Activated naive CD4-positive, alpha-beta T cell treated with anti-CD3 and anti-CD28 coated beads for 36 hours (primary cell): ENCODE measurements around the gene SLC22A5. TPM values are rescaled to one million over a fixed set of nuclear protein-coding genes. Genes with fewer than 3 reads are reported as not detected.

Experiments used
- CTCF ChIA-PET: fragments of 350-600 bp; sonication (Branson Sonifier 250); formaldehyde crosslinking; loops from one replicate; lab custom pipeline; 2021; ENCODE audit warnings: antibody characterized with exemption; lab: Charles Lee
- DNase-seq: peaks from one replicate; pipeline ENCODE4 v3.0.0-alpha.2; 2020
- H3K27ac Mint-ChIP-seq: one replicate; pipeline ENCODE4 v1.8.0; 2021; ENCODE audit warnings: mild to moderate bottlenecking, mixed read lengths
- H3K27me3 Mint-ChIP-seq: one replicate; pipeline ENCODE4 v1.8.0; 2021; ENCODE audit warnings: low read depth, mixed read lengths
- H3K36me3 Mint-ChIP-seq: one replicate; pipeline ENCODE4 v1.8.0; 2021; ENCODE audit warnings: low read depth, mixed read lengths
- H3K4me1 Mint-ChIP-seq: one replicate; pipeline ENCODE4 v1.8.0; 2021; ENCODE audit warnings: low read depth, mixed read lengths
- H3K4me3 Mint-ChIP-seq: one replicate; pipeline ENCODE4 v1.8.0; 2021; ENCODE audit warnings: mild to moderate bottlenecking, moderate library complexity, mixed read lengths
- H3K9me3 Mint-ChIP-seq: one replicate; pipeline ENCODE4 v1.8.0; 2021; ENCODE audit warnings: mixed read lengths
- intact Hi-C: fragments of 100-400 bp; cut with micrococcal nuclease; formaldehyde crosslinking; loops from one replicate; pipeline ENCODE4 v1.15.1; 2023
- total RNA-seq, 2 experiments: library from RNA; stranded (reverse); gene quantifications; one replicate each; pipeline ENCODE4 v1.2.3, GENCODE V29; 2021

SLC22A5 gene
- total RNA-seq, 2 experiments from 2014 or later = 3.1 to 3.6 TPM

DNA sequence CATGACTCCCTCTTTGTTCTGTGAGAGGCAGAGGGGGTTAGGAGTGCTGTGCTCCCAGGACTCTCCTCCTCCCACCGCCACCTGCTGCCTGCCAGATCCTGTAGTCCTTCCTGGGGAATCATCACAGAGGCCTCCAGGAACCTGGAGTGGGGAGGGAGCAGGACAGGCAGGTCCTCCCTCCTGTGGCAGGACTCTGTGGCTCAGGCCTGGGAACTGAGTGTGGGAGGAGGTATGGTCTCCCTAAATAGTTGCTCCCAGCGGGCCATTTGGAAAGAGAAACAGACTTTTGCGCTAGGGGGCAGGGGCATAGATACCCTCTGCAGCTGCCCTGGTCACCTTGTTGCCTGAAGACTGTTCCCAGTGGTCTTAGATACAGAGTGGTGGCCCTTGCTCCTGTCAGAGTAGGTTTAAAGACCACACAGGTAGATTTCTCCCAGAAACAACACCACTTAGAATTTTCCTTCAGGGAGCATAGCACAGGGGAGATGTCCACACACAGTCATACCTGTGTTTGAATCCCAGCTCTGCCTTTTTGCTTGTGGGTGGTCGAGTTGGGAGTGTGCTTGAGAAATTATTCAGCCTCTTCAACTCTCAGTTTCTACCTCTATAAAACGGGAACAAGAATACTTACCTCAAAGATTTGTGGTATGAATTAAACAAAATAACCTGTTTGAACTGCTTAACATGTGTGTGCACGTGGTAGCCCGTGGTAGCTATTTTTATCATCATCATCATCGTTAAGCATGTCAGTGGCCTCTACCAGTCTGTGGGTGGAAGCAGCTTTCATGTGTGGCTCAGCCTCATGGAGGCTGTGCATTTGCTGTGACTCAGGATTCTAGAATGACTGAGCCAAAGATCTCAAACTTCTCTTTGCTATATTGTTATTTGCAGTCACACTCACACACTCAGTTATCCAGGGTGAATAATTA, 55.8 kb downstream of the SLC22A5 start:
- no peaks in the 10 kb centered on the region for H3K9me3 Mint-ChIP-seq

DNA sequence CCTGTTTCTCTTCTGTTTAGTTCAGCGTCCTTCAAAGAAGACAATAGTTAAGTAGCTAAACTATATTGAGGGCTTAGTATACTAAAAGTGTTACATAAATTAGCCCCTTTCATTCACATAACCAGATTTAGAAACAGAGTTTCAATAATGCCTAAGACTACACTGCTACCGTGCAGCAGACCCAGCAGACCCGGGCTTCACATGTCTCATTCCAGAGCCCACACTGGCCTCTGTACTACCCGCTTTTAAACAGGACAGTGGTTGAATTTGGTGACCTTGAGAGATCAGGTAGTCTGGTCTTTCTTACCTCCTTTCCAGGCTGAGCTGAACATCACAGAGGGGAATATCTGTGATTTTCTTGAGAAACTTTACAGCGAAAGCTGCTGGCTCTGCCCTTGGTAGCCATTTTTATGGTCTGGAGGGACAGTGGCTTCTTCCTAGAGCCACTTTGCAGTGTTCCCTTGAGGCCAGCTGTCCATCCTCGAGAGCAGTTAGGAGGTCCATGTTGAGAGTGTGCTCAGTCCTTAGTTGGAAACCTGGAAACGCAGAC, 56.5 kb downstream of the SLC22A5 start:
- Mint-ChIP-seq H3K9me3 (no peaks in the 10 kb centered on the region), H3K4me3 (peak overlapping the region; percentile 46), H3K4me1 (peaks cover 95% of the 10 kb centered on the region), H3K27me3 (no peaks in the 10 kb centered on the region), H3K36me3 (peaks cover 12% of the 10 kb centered on the region), H3K27ac (peak overlapping the region; percentile 95)
- DNase-seq = no peak
- intact Hi-C loops = loop anchor here (1.0 to 10.0 kb wide), 11 partner anchors 11 to 1689 kb away; partner anchors contain the start of genes IRF1, RAPGEF6, SLC22A4 and TCF7
- CTCF ChIA-PET = interaction anchor here (0.7 to 7.9 kb wide), 16 partner anchors 9 to 101 kb away, joined by 3 to 76 read pairs (median 6); partner anchors contain the start of gene IRF1

More for the DNA sequence above, 55.8 kb downstream of the SLC22A5 start:
- DNase-seq = peak; percentile 91
- H3K4me3 Mint-ChIP-seq = peak overlapping the region; percentile 46
- intact Hi-C loops = loop anchor here (1.0 to 10.0 kb wide), 11 partner anchors 12 to 1690 kb away; partner anchors contain the start of genes IRF1, RAPGEF6, SLC22A4 and TCF7
- peaks cover 95% of the 10 kb centered on the region for H3K4me1 Mint-ChIP-seq
- peak overlapping the region; percentile 95 for H3K27ac Mint-ChIP-seq
- CTCF ChIA-PET = interaction anchor here (0.7 to 7.9 kb wide), 12 partner anchors 11 to 102 kb away, joined by 3 to 76 read pairs (median 8); partner anchors contain the start of gene IRF1
- peaks cover 14% of the 10 kb centered on the region for H3K36me3 Mint-ChIP-seq
- H3K27me3 Mint-ChIP-seq = no peaks in the 10 kb centered on the region

DNA sequence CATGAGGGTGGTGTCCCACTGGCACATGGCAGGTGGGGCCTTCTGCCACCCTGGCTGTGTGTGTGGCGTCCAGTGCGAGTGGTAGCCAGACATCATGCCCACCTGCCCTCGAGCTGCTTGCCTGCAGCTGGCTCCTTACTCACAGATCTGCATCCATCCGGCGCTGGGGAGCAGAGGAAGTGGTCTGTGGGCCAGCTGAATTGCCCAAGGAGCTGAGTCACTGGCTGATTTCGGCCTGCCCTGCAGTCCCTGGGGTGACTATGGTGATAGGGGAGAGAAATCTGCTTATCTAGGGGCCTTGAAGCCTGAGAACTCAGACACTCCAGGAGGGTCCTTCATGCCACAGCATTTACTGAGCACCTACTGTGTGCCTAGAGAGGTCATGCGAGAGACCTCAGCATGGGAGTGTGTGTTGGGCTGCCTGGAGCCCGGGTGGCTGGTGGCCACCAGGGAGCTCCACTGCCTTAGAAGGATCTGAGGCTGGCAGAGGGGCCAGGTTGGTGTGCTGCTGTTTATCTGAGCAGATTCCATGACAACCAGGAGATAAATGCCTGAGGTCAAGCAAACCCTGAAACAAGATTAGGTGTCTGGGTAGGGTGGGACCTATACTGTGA, 57.1 kb downstream of the SLC22A5 start:
- Mint-ChIP-seq H3K27ac (peak overlapping the region; percentile 95), H3K4me3 (peak overlapping the region; percentile 46), H3K9me3 (no peaks in the 10 kb centered on the region), H3K27me3 (no peaks in the 10 kb centered on the region), H3K4me1 (peaks cover 94% of the 10 kb centered on the region), H3K36me3 (peaks cover 12% of the 10 kb centered on the region)
- peak; percentile 83 for DNase-seq
- CTCF ChIA-PET = interaction anchor here (0.7 to 7.9 kb wide), 19 partner anchors 8 to 100 kb away, joined by 3 to 76 read pairs (median 6); partner anchors contain the start of gene IRF1
- intact Hi-C loops = loop anchor here (5.0 to 10.0 kb wide), 2 partner anchors 789 to 1688 kb away; partner anchors contain the start of genes RAPGEF6 and TCF7

DNA sequence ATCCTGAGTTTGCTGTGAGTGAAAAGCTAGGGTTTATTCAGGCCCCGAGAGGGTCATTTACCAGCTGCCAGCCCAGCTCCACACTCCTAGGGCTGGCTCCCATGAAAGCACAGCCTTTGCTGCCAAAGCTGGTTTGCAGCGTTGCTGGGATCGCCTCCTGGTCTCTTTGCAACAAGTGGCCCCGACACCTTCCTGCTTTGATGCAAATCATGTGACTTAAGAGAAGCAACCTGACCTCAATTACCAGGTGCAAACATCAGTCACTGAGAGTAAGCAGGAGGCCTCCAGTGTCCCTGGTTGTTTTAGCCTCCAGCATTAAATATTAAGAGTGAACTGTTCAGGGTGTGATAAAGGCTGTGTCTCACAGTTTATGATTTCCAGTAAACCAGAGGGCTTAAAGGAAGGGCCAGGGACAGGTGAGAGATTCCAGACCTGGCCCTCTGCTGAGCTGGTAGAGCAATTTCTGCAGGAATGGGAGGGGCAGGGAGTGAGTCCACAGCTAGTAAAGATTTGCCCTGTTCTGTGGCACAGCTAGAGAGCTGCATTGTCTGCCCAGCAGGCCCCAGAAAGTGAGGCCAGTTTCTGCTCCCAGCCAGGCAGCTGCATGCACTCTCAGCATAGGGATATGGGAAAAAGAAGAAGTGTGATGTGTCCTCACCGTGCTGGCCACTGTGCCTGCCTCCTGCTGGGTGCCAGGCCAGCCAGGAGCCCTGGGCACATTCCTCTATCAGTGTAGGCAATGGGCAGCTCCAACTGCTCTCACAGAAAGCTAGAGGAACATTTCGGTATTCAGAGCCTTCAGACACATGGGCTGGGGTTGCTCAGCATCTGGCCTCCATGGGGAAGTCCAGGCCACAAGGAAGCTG, 58.0 kb downstream of the SLC22A5 start:
- H3K27me3 Mint-ChIP-seq = no peaks in the 10 kb centered on the region
- peak overlapping the region; percentile 53 for H3K4me3 Mint-ChIP-seq
- H3K27ac Mint-ChIP-seq = peak overlapping the region; percentile 95
- peaks cover 95% of the 10 kb centered on the region for H3K4me1 Mint-ChIP-seq
- peak; percentile 78 for DNase-seq
- H3K9me3 Mint-ChIP-seq = no peaks in the 10 kb centered on the region
- peaks cover 11% of the 10 kb centered on the region for H3K36me3 Mint-ChIP-seq
- intact Hi-C loops = loop anchor here (5.0 to 10.0 kb wide), 2 partner anchors 790 to 1687 kb away; partner anchors contain the start of genes RAPGEF6 and TCF7
- CTCF ChIA-PET = interaction anchor here (0.7 to 7.9 kb wide), 17 partner anchors 8 to 70 kb away, joined by 3 to 76 read pairs (median 6); partner anchors contain the start of gene IRF1

DNA sequence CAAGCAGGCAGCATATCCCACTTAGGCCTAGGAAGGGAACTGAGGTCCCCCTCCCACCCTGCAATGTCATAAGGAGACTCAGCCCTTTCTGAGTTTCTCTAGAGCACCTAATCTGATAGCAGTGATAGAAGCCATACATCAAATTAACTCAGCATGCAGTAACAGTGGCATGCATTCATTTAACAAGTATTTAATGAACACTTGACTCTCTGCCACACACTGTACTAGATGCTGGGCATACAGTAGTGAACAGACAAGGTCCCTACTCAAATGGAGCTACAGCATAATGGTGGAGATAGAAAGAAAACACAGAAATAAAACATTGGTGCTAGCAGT, 58.6 kb downstream of the SLC22A5 start:
- Mint-ChIP-seq H3K27ac (peak overlapping the region; percentile 95), H3K36me3 (peaks cover 12% of the 10 kb centered on the region), H3K27me3 (no peaks in the 10 kb centered on the region), H3K9me3 (no peaks in the 10 kb centered on the region), H3K4me1 (peaks cover 95% of the 10 kb centered on the region), H3K4me3 (peak overlapping the region; percentile 53)
- DNase-seq = no peak
- CTCF ChIA-PET = interaction anchor here (0.7 to 7.9 kb wide), 12 partner anchors 8 to 70 kb away, joined by 3 to 76 read pairs (median 8); partner anchors contain the start of gene IRF1
- intact Hi-C loops = loop anchor here (5.0 to 10.0 kb wide), 2 partner anchors 791 to 1687 kb away; partner anchors contain the start of genes RAPGEF6 and TCF7

DNA sequence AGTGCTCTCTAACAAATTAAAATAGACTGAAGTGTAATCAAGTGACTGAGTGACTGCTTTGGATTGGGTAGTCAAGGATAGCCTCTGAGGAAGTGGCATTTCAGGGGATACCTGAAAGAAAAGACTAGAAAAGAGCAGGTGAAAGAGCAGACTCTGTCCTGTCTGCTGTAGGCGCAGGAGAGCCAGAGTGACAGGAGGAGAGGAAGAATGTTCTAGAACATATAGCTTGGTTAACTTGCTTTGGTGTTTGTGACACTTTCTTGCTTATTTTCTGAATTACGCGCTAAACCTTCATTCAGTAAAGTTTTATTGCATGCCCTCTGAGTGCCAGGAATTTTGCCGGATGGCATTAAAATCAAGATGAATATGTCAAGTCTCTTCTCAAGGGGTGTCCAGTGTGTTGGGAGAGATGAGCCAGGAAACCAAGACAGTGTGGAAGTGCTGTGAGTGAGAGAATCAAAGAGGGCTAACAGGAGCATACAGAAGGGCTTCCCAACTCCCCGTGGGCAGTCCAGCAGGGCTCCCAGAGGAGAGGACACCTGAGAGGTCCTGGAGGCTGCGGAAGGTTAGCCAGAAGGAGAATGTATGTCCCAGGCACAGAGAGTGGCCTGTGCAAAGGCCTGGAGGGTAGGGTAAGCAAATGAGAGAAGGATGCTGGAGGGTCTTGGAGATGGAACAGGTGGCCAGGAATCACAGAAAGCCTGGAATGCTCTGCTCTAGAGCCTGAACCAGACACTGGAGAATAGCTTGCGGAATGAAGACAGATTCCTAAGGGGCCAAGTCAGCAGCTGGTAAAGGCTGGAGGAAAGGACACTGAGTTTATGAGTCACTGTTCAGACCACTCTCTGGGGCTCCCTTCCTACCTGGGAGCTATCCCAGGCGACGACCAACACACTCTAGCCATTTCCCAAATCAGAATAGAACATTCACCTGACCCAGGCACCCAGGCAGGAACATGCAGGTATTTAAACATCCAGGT, 59.3 kb downstream of the SLC22A5 start:
- Mint-ChIP-seq H3K27me3 (no peaks in the 10 kb centered on the region), H3K27ac (peak overlapping the region; percentile 95), H3K4me1 (peaks cover 93% of the 10 kb centered on the region), H3K36me3 (peaks cover 12% of the 10 kb centered on the region), H3K9me3 (no peaks in the 10 kb centered on the region), H3K4me3 (no peak overlapping the region)
- DNase-seq = no peak
- CTCF ChIA-PET = interaction anchor here (0.6 to 7.9 kb wide), 13 partner anchors 8 to 69 kb away, joined by 3 to 76 read pairs (median 6); partner anchors contain the start of gene IRF1
- intact Hi-C loops = loop anchor here (5.0 to 10.0 kb wide), 2 partner anchors 791 to 1686 kb away; partner anchors contain the start of genes RAPGEF6 and TCF7

DNA sequence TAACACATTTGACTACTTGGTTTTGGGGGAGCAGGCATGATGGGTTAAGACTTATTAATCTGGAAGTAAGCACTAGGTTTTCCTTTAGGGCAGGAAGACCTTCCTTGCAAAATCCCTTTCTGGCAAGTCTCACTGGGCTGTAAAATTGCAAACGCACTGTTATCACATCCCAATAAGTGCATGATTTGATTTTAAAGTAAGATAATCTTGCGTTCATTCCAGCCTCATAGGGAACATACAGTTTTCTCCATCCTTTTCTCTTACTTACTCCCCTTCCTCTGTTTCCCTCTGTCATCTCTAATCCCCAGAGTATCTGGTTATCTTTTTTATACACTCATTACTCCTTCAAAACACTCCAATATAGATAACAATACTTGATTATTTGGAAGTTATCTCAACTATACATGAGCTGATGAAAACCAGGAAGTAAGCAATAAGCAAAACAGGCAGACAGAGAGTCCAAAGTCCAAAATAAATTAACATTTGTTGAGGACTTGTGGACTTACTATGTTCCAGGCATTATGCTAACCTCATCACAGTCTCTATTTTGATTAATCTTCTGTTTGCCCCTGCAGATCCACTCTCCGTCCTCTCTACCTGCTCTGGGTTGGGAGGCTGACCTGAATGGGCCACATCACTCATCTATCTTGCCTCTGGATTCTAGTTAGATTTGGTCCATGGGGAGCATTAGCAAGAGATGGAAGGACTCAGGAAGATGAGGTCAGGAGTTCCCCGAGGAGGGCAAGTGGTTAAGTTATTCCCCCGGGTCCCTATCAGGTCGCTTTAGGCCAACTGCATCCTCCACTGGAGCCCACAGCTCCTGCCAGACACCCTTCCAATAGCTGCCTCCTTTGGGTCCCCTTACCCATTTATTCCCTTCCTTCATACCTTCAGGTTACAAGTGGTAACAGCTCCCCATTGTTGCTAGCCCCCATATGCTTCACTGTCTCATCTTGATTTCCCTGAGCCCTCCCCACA, 60.2 kb downstream of the SLC22A5 start:
- Mint-ChIP-seq H3K9me3 (no peaks in the 10 kb centered on the region), H3K4me3 (no peak overlapping the region), H3K27ac (peak overlapping the region; percentile 58), H3K4me1 (peaks cover 92% of the 10 kb centered on the region), H3K27me3 (no peaks in the 10 kb centered on the region), H3K36me3 (peaks cover 15% of the 10 kb centered on the region)
- intact Hi-C loops = loop anchor here (5.0 to 10.0 kb wide), 3 partner anchors 625 to 1685 kb away; partner anchors contain the start of genes HSPA4, RAPGEF6 and TCF7
- no peak for DNase-seq
- CTCF ChIA-PET = interaction anchor here (1.5 to 7.9 kb wide), 3 partner anchors 9 to 68 kb away, joined by 5 to 76 read pairs (median 7); no protein-coding TSS in a partner anchor

DNA sequence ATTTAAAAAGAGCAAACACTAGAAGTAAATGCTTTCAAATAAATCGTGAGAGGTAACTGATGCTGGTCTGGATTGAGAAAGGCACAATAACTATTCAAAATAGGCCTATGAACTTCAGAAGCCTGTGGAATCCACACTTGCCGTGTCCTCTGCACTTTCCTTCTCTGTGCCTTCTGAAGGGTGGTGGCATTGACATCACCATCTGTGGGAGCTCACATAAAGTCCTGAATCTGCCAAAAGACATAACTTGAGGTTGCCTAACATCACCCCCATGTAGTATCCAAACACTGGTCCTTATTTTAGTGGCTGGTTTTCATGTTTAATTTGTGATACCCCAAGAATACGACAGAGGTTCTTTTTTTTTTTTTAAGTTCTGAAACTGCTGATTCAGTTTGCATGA, 61.2 kb downstream of the SLC22A5 start:
- peaks cover 89% of the 10 kb centered on the region for H3K4me1 Mint-ChIP-seq
- peaks cover 17% of the 10 kb centered on the region for H3K36me3 Mint-ChIP-seq
- H3K9me3 Mint-ChIP-seq = no peaks in the 10 kb centered on the region
- CTCF ChIA-PET = interaction anchor here (0.9 to 2.0 kb wide), 3 partner anchors 28 to 60 kb away, joined by 4 to 8 read pairs (median 7); partner anchors contain the start of gene IRF1
- no peak overlapping the region for H3K4me3 Mint-ChIP-seq
- H3K27me3 Mint-ChIP-seq = no peaks in the 10 kb centered on the region
- intact Hi-C loops = loop anchor here (10.0 kb wide), 1 partner anchor 624 kb away; the partner anchor contains the start of gene HSPA4
- no peak for DNase-seq
- H3K27ac Mint-ChIP-seq = peak overlapping the region; percentile 58

DNA sequence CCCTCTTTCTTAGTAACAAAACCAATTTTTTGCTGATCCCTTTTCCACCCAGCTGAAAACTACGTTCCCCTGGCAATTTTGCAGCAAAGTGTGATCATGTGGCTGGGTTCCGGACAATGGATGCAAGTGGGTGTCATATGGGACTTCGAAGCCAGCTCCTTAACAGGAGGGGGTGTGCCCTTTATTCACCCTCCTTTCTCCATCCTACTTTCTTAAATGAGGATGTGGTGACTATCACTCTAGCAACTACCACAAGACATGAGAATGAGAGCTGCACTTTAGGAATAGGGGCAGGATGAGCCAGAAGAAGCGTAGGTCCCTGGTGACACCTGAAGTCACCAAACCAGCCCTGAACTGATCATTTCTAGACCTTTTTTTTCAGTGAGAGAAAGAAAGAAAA, 62.1 kb downstream of the SLC22A5 start:
- CTCF ChIA-PET = interaction anchor here (0.6 to 2.0 kb wide), 9 partner anchors 11 to 1503 kb away, joined by 3 to 8 read pairs (median 4); partner anchors contain the start of gene IRF1
- H3K4me1 Mint-ChIP-seq = peaks cover 88% of the 10 kb centered on the region
- H3K4me3 Mint-ChIP-seq = no peak overlapping the region
- no peaks in the 10 kb centered on the region for H3K9me3 Mint-ChIP-seq
- DNase-seq = no peak
- H3K27ac Mint-ChIP-seq = peak overlapping the region; percentile 73
- H3K27me3 Mint-ChIP-seq = no peaks in the 10 kb centered on the region
- intact Hi-C loops = loop anchor here (10.0 kb wide), 1 partner anchor 623 kb away; the partner anchor contains the start of gene HSPA4
- H3K36me3 Mint-ChIP-seq = peaks cover 19% of the 10 kb centered on the region
